PFSK-1 (cell line): ENCODE measurements around the gene TRIM8.

ENCODE experiments used
- POLR2AphosphoS5 ChIP-seq: IDR thresholded peaks from 2 replicates; pipeline ENCODE4 v1.6.1; 2012; ENCODE audit warnings: low read depth, mild to moderate bottlenecking, control low read depth, low read length, moderate library complexity
- SIN3A ChIP-seq: IDR thresholded peaks from 2 replicates; pipeline ENCODE4 v1.6.1; 2012; ENCODE audit warnings: mild to moderate bottlenecking, low read length, moderate library complexity, borderline replicate concordance; ENCODE audit not compliant: insufficient read depth
- TAF1 ChIP-seq: IDR thresholded peaks from 2 replicates; pipeline ENCODE4 v1.6.1; 2012; ENCODE audit warnings: low read length, control low read depth, borderline replicate concordance; ENCODE audit not compliant: insufficient read depth
- TF ChIP-seq, protein P1 (sequence below), 2 experiments: IDR thresholded peaks; 2 replicates each; pipeline versions ENCODE4 v1.6.1 to v1.8.0; 2011 to 2012; ENCODE audit warnings: low read depth in 2 of 2, low read length in 2 of 2, control low read depth in 1 of 2, inconsistent platforms in 1 of 2, mild to moderate bottlenecking in 1 of 2, moderate library complexity in 1 of 2; ENCODE audit not compliant: insufficient read depth in 1 of 2

DNA sequence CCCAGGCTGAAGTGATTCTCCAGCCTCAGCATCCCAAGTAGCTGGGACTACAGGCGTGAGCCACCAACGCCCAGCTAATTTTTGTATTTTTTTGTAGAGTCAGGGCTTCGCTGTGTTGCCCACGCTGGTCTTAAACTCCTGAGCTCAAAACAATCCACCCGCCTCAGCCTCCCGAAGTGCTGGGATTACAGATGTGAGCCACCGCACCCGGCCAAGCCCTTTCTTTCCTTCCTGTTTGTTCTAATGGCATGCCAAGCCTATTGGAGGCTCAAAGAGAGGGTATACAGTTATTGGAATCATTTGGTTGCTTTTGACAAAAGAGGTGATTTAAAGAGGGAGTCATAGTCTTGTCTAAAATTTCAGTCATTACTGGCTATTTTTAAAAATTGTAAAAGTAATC, 46.0 kb upstream of the TRIM8 start:
- TF ChIP-seq TAF1 (no peak), SIN3A (no peak), POLR2AphosphoS5 (no peak)
- TF ChIP-seq, protein P1, sequence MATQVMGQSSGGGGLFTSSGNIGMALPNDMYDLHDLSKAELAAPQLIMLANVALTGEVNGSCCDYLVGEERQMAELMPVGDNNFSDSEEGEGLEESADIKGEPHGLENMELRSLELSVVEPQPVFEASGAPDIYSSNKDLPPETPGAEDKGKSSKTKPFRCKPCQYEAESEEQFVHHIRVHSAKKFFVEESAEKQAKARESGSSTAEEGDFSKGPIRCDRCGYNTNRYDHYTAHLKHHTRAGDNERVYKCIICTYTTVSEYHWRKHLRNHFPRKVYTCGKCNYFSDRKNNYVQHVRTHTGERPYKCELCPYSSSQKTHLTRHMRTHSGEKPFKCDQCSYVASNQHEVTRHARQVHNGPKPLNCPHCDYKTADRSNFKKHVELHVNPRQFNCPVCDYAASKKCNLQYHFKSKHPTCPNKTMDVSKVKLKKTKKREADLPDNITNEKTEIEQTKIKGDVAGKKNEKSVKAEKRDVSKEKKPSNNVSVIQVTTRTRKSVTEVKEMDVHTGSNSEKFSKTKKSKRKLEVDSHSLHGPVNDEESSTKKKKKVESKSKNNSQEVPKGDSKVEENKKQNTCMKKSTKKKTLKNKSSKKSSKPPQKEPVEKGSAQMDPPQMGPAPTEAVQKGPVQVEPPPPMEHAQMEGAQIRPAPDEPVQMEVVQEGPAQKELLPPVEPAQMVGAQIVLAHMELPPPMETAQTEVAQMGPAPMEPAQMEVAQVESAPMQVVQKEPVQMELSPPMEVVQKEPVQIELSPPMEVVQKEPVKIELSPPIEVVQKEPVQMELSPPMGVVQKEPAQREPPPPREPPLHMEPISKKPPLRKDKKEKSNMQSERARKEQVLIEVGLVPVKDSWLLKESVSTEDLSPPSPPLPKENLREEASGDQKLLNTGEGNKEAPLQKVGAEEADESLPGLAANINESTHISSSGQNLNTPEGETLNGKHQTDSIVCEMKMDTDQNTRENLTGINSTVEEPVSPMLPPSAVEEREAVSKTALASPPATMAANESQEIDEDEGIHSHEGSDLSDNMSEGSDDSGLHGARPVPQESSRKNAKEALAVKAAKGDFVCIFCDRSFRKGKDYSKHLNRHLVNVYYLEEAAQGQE (IDR thresholded peaks at IDR 0.05; ENCODE audit: insufficient read depth in 1 of 2, low read depth in 2 of 2, low read length in 2 of 2), result no peak
